Skeletal muscle satellite cell (primary cell): ENCODE measurements around the gene TEX2.
"Not testable (repeated sequence)": the region's sequence is repeated elsewhere in the genome, so short reads cannot be mapped to it uniquely, and the experiment has no call there.

Experiments used
- H3K27me3 ChIP-seq: 2 replicates; pipeline ENCODE4 v1.7.0; 2013; ENCODE audit warnings: low read length; ENCODE audit not compliant: control insufficient read depth, insufficient read depth
- H3K36me3 ChIP-seq: 2 replicates; pipeline ENCODE4 v1.7.0; 2013; ENCODE audit warnings: mild to moderate bottlenecking, control low read depth, low read length; ENCODE audit not compliant: insufficient read depth
- H3K4me1 ChIP-seq: 2 replicates; pipeline ENCODE4 v1.7.0; 2013; ENCODE audit warnings: low read length; ENCODE audit not compliant: control insufficient read depth, insufficient read depth
- H3K4me2 ChIP-seq: 2 replicates; pipeline ENCODE4 v1.7.0; 2013; ENCODE audit warnings: mild to moderate bottlenecking, low read length
- H3K4me3 ChIP-seq: 2 replicates; pipeline ENCODE4 v1.7.0; 2013; ENCODE audit warnings: low read length
- H3K9ac ChIP-seq: 2 replicates; pipeline ENCODE4 v1.7.0; 2013; ENCODE audit warnings: mild to moderate bottlenecking, low read depth, low read length, moderate library complexity
- H3K9me3 ChIP-seq: replicated peaks from 2 replicates; pipeline ENCODE4 v1.7.0; 2013; ENCODE audit warnings: mild to moderate bottlenecking, control low read depth, low read length

Gene TEX2

GRCh38 chr17:64217249-64217691, 45.8 kb downstream of the TEX2 start:
- Histone ChIP-seq H3K36me3 (peaks cover 18% of the 10 kb centered on the region), H3K4me3 (no peak overlapping the region), H3K4me1 (peaks cover 36% of the 10 kb centered on the region), H3K9ac (no peak overlapping the region), H3K9me3 (no peaks in the 10 kb centered on the region), H3K27me3 (no peaks in the 10 kb centered on the region), H3K4me2 (no peak overlapping the region)

DNA sequence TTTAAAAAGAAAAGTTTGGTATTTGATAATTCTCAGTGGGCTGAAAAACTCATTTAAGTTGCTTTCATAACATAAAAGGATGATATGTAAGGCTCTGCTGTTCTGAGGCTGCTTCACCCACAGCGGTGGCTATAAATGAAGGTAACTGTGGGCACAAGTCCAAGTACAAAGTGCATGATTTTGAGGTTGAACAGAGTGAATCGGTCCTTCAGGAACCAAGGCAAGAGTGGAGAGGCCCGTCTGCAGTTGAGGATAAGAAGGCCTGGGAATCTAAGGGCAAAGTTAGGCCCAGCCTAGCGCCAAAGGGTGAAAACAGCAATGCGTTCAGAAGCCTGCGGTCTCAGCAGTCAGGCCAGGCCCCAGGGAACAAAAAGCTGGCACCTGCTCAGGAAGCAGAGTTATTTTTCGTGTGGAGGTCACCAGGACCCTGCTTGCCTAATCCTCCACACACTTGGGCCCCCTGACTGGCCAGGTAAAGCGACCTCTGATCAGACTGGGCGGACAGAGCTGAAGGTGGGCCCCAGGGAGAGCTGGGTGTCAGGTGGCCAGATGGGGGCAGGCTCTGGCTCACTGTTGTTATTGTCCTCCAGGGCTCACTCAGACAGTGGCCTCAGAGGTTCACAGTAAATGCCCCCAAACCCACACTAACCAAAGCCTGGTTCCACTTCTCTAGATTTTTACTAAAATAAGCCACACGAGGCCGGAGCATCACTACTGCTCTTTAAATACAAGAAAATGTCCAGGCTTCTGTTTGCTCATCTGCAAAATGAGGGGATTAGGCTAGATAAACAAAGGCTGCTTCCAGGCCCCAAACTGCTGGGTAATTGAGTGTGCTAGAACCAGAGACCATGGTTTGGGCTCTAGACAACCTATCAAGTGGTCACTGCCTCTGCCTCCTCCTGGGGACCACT, 46.5 kb downstream of the TEX2 start:
- Histone ChIP-seq H3K9me3 (no peaks in the 10 kb centered on the region), H3K4me1 (peaks cover 36% of the 10 kb centered on the region), H3K36me3 (peaks cover 22% of the 10 kb centered on the region), H3K27me3 (no peaks in the 10 kb centered on the region), H3K9ac (peak overlapping the region; percentile 56), H3K4me3 (peak overlapping the region; percentile 23), H3K4me2 (peak overlapping the region; percentile 69)

GRCh38 chr17:64216000-64216337, 47.1 kb downstream of the TEX2 start:
- Histone ChIP-seq H3K36me3 (peaks cover 22% of the 10 kb centered on the region), H3K9ac (peak overlapping the region; percentile 56), H3K27me3 (no peaks in the 10 kb centered on the region), H3K4me3 (no peak overlapping the region), H3K4me2 (peak overlapping the region; percentile 69), H3K4me1 (peaks cover 36% of the 10 kb centered on the region), H3K9me3 (no peaks in the 10 kb centered on the region)

- Histone ChIP-seq H3K9me3 (no peaks in the 10 kb centered on the region), H3K4me2 (no peak overlapping the region), H3K36me3 (peaks cover 22% of the 10 kb centered on the region), H3K9ac (no peak overlapping the region), H3K27me3 (no peaks in the 10 kb centered on the region), H3K4me1 (peaks cover 36% of the 10 kb centered on the region), H3K4me3 (no peak overlapping the region)
Observed at GRCh38 chr17:64214950-64215349, 48.1 kb downstream of the TEX2 start.

DNA sequence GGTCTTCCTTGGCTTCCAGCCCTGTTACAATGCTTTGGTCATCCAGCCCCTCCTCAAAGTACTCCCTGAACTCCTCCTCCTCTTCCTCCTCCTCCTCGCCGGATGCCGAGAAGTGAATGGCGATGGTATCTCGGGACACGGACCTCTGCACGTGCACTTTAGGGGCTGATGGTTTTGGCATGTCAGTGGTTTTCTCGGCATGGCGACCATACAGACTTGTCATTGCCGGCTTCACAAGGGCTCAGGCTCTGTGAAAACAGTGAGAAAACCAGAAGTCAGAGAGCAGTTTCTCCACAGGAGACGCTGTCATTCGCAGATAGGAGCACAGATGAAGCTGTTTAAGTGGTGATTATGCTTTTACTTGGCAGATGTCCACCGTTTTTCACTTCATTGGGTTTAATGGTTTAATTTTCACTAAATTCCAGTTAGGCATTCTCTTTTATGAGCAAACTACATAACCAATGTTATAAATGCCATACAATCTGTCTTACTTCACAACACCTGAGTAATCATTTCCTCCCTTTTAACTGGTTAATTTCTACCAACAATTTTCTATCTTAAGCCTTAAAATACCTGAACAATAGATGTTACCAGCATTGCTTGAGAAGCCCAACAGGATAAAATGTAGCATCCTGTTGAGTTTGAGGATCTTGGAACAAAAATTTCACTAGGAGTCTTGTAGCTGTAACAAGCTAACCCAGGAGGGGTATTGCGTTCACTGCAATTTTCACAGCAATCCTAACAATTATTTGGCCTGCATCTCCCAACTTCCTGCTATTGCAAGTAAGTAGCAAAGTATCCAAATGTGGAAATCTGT, 48.9 kb downstream of the TEX2 start:
- H3K4me3 ChIP-seq, result no peak overlapping the region
- no peak overlapping the region for H3K9ac ChIP-seq
- H3K27me3 ChIP-seq, result no peaks in the 10 kb centered on the region
- H3K9me3 ChIP-seq, result no peaks in the 10 kb centered on the region
- peaks cover 36% of the 10 kb centered on the region for H3K4me1 ChIP-seq
- H3K4me2 ChIP-seq, result no peak overlapping the region
- H3K36me3 ChIP-seq, result peaks cover 22% of the 10 kb centered on the region

GRCh38 chr17:64212122-64212521, 50.9 kb downstream of the TEX2 start:
- Histone ChIP-seq H3K9me3 (no peaks in the 10 kb centered on the region), H3K4me3 (no peak overlapping the region), H3K36me3 (peaks cover 22% of the 10 kb centered on the region), H3K9ac (no peak overlapping the region), H3K4me1 (peaks cover 27% of the 10 kb centered on the region), H3K27me3 (no peaks in the 10 kb centered on the region), H3K4me2 (no peak overlapping the region)

GRCh38 chr17:64209983-64210382, 53.1 kb downstream of the TEX2 start:
- no peaks in the 10 kb centered on the region for H3K27me3 ChIP-seq
- no peaks in the 10 kb centered on the region for H3K9me3 ChIP-seq
- peaks cover 22% of the 10 kb centered on the region for H3K36me3 ChIP-seq
- no peak overlapping the region for H3K9ac ChIP-seq
- H3K4me3 ChIP-seq, result no peak overlapping the region
- peaks cover 11% of the 10 kb centered on the region for H3K4me1 ChIP-seq
- H3K4me2 ChIP-seq, result no peak overlapping the region

- Histone ChIP-seq H3K4me2 (no peak overlapping the region), H3K9ac (no peak overlapping the region), H3K4me3 (no peak overlapping the region), H3K9me3 (no peaks in the 10 kb centered on the region), H3K4me1 (peaks cover 9% of the 10 kb centered on the region), H3K27me3 (no peaks in the 10 kb centered on the region), H3K36me3 (peaks cover 22% of the 10 kb centered on the region)
Observed at GRCh38 chr17:64209356-64209941, 53.6 kb downstream of the TEX2 start.

DNA sequence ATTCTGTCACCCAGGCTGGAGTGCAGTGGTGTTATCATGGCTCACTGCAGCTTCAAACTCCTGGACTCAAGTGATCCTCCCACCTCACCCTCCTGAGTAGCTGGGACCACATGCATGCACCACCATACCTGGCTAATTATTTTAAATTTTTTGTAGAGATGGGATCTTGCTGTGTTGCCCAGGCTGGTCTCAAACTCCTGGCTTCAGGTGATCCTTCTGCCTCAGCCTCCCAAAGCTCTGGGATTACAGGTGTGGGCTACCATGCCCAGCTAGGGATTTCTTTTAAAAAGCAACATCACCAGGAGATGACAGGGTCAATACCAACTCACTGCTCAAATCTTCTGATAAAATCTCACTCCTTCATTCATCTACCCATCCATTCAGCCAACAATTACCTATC, 54.4 kb downstream of the TEX2 start:
- not testable (repeated sequence) for H3K4me2 ChIP-seq, H3K4me3 ChIP-seq, H3K9me3 ChIP-seq, H3K27me3 ChIP-seq, H3K9ac ChIP-seq
- H3K36me3 ChIP-seq, result peaks cover 17% of the 10 kb centered on the region
- H3K4me1 ChIP-seq, result peaks cover 13% of the 10 kb centered on the region

DNA sequence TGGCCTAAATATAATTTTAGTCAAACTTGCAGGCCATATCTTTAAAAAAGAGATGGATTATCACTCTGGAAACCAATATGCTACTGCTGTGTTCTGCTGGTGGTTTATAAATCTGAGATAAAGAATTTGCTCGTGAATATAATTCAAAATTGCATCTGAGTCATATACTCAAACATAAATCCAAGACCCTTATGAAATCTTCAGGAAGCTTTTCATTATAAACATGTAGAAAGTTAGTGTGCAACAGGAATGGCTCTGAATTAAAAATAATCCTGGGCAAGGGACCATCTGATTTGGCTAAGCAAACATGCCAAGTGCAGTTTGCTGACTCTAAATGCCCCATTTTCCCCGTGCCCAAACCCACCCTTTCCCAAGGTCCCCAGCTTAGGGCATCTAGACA, 57.3 kb downstream of the TEX2 start:
- peaks cover 41% of the 10 kb centered on the region for H3K4me1 ChIP-seq
- no peaks in the 10 kb centered on the region for H3K36me3 ChIP-seq
- no peak overlapping the region for H3K9ac ChIP-seq
- H3K9me3 ChIP-seq, result no peaks in the 10 kb centered on the region
- no peaks in the 10 kb centered on the region for H3K27me3 ChIP-seq
- H3K4me2 ChIP-seq, result no peak overlapping the region
- H3K4me3 ChIP-seq, result no peak overlapping the region

- H3K4me1 ChIP-seq, result peaks cover 48% of the 10 kb centered on the region
- no peak overlapping the region for H3K4me3 ChIP-seq
Observed at GRCh38 chr17:64203630-64204029, 59.4 kb downstream of the TEX2 start.

More at GRCh38 chr17:64203630-64204029, 59.4 kb downstream of the TEX2 start:
- Histone ChIP-seq H3K27me3 (no peaks in the 10 kb centered on the region), H3K4me2 (no peak overlapping the region), H3K9ac (peak overlapping the region; percentile 15), H3K9me3 (no peaks in the 10 kb centered on the region), H3K36me3 (no peaks in the 10 kb centered on the region)
